Osteocyte (in vitro differentiated cells): ENCODE data around the gene CCDC28B. TPM values are rescaled to one million over a fixed set of nuclear protein-coding genes. Genes with fewer than 3 reads are reported as not detected.
A peak's percentile ranks its signal among the peaks of the same experiment; 100 is the strongest.

Experiments used
- DNase-seq: peaks from one replicate; pipeline ENCODE4 v3.0.0; 2021; ENCODE audit warnings: mixed read lengths; ENCODE audit not compliant: unreplicated experiment; ENCODE audit errors: extremely low spot score
- H3K27ac Mint-ChIP-seq: one replicate; pipeline ENCODE4 v1.8.0; 2021; ENCODE audit warnings: mild to moderate bottlenecking, mixed read lengths; ENCODE audit not compliant: unreplicated experiment
- H3K27me3 Mint-ChIP-seq: one replicate; pipeline ENCODE4 v1.8.0; 2021; ENCODE audit warnings: mixed read lengths; ENCODE audit not compliant: unreplicated experiment
- H3K36me3 Mint-ChIP-seq: one replicate; pipeline ENCODE4 v1.8.0; 2021; ENCODE audit warnings: mixed read lengths; ENCODE audit not compliant: unreplicated experiment
- H3K4me1 Mint-ChIP-seq: one replicate; pipeline ENCODE4 v1.8.0; 2021; ENCODE audit warnings: mixed read lengths; ENCODE audit not compliant: unreplicated experiment
- H3K4me3 Mint-ChIP-seq: one replicate; pipeline ENCODE4 v1.8.0; 2021; ENCODE audit warnings: mild to moderate bottlenecking, moderate library complexity, mixed read lengths; ENCODE audit not compliant: unreplicated experiment
- H3K9me3 Mint-ChIP-seq: one replicate; pipeline ENCODE4 v1.8.0; 2021; ENCODE audit warnings: mixed read lengths; ENCODE audit not compliant: unreplicated experiment
- total RNA-seq: library from RNA; stranded (reverse); gene quantifications from 2 replicates; pipeline ENCODE4 v1.2.1, GENCODE V29; 2021
- TF ChIP-seq, protein P1 (sequence below): fragments of 200-600 bp; sonication (generic); IDR thresholded peaks from 2 replicates; pipeline ENCODE4 v1.5.0; 2021; ENCODE audit warnings: antibody characterized with exemption, mild to moderate bottlenecking, moderate library complexity

CCDC28B gene
- total RNA-seq, 1 donor from 2014 or later: 24.0 TPM

DNA sequence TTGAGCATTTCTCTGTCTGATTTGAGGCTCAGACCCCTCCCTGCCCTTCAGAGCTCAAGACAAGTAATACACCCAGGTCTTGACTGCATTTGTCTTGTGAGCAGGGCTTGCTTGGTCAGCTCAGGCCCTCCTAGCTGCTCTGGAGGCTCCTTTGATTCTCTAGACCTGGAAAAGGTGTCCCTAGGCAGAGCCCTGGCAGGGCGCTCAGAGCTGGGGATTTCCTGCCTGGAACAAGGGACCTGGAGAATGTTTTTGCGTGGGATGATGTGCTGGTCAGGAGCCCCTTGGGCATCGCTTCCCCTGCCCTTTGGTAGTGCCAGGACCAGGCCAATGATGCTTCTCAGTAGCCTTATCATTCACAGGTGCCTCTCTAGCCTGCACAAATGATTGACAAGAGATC lies 4.9 kb upstream of the CCDC28B start:
- H3K27ac Mint-ChIP-seq: no peak overlapping the region
- TF ChIP-seq, protein P1, sequence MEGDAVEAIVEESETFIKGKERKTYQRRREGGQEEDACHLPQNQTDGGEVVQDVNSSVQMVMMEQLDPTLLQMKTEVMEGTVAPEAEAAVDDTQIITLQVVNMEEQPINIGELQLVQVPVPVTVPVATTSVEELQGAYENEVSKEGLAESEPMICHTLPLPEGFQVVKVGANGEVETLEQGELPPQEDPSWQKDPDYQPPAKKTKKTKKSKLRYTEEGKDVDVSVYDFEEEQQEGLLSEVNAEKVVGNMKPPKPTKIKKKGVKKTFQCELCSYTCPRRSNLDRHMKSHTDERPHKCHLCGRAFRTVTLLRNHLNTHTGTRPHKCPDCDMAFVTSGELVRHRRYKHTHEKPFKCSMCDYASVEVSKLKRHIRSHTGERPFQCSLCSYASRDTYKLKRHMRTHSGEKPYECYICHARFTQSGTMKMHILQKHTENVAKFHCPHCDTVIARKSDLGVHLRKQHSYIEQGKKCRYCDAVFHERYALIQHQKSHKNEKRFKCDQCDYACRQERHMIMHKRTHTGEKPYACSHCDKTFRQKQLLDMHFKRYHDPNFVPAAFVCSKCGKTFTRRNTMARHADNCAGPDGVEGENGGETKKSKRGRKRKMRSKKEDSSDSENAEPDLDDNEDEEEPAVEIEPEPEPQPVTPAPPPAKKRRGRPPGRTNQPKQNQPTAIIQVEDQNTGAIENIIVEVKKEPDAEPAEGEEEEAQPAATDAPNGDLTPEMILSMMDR: no peak
- no peaks in the 10 kb centered on the region for H3K27me3 Mint-ChIP-seq
- peaks cover 39% of the 10 kb centered on the region for H3K36me3 Mint-ChIP-seq
- DNase-seq: no peak
- H3K4me3 Mint-ChIP-seq: no peak overlapping the region
- no peaks in the 10 kb centered on the region for H3K9me3 Mint-ChIP-seq
- peaks cover 23% of the 10 kb centered on the region for H3K4me1 Mint-ChIP-seq

DNA sequence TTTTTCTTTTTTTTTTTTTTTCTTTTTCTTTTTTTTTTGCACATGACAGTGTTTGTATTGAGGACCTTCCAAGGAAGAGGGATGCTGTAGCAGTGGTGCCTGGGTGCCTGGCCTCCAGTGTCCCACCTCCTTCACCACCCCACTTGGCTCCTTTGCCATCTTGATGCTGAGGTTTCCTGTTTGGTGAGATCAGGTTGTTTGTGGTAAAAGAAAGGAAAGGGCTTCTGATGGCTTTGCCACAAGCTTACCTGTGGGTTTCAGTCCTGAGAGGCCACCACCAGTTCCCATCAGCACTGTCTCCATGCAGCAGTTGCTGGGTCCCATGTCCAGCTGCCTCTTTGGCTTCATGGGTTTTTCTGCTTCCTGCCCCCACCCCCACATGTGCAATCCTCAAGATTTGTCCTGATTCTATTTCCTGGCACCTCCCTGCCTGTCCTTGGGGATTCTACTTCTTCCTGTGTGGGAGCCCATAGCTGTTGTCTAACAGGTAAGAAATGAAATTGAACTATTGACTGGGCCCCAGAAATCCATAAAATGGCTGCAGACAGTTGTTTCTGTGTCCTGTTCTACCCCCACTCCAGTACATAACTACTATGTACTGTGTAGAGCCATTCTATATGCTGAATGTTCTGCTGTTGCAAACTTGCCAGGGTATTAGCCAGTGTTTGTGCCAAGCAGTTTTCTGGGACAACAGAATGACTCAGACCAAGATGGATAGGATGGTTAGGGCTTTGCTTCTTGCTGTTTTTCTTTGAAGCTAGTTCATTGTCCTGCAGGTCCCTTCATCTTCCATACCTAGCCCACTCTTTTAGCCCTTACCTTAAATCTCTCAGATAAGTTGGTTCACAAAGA lies 4.2 kb upstream of the CCDC28B start:
- H3K36me3 Mint-ChIP-seq: peaks cover 39% of the 10 kb centered on the region
- TF ChIP-seq, protein P1: no peak
- no peak overlapping the region for H3K4me3 Mint-ChIP-seq
- no peak for DNase-seq
- H3K9me3 Mint-ChIP-seq: no peaks in the 10 kb centered on the region
- peaks cover 23% of the 10 kb centered on the region for H3K4me1 Mint-ChIP-seq
- H3K27me3 Mint-ChIP-seq: no peaks in the 10 kb centered on the region
- peak overlapping the region; percentile 27 for H3K27ac Mint-ChIP-seq

DNA sequence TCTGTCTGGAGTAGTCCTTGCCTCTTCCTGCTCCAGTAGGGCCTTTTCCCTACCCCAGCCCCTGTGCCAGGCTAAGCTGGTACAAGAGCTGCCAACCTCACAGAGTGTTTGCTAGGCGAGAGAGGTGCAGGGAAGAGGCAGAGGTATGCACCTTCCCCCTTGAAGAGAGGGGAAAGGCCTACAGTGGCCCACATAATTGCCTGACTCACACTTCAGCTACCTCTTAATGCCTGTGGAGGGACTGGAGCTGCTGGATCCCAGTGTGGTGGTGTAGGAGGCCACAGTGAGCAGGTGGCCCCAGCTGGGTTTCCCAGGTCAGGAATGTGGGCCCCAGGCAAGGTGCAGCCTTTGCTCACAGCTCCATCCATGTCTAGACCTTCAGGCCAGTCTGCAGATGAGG lies 3.3 kb upstream of the CCDC28B start:
- Mint-ChIP-seq H3K9me3 (no peaks in the 10 kb centered on the region), H3K27me3 (no peaks in the 10 kb centered on the region), H3K27ac (peak overlapping the region; percentile 27), H3K4me1 (peaks cover 32% of the 10 kb centered on the region), H3K4me3 (no peak overlapping the region), H3K36me3 (peaks cover 30% of the 10 kb centered on the region)
- no peak for DNase-seq
- TF ChIP-seq, protein P1: no peak

DNA sequence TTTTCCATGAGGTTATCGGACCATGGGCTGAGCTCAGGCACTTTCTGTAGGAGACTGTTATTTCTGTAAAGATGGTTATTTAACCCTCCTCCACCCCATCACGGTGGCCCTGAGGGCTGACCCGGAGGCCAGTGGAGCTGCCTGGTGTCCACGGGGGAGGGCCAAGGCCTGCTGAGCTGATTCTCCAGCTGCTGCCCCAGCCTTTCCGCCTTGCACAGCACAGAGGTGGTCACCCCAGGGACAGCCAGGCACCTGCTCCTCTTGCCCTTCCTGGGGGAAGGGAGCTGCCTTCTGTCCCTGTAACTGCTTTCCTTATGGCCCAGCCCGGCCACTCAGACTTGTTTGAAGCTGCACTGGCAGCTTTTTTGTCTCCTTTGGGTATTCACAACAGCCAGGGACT lies 2.6 kb upstream of the CCDC28B start:
- DNase-seq: no peak
- H3K27me3 Mint-ChIP-seq: no peaks in the 10 kb centered on the region
- no peaks in the 10 kb centered on the region for H3K9me3 Mint-ChIP-seq
- TF ChIP-seq, protein P1: no peak
- H3K36me3 Mint-ChIP-seq: peaks cover 24% of the 10 kb centered on the region
- H3K4me3 Mint-ChIP-seq: no peak overlapping the region
- H3K27ac Mint-ChIP-seq: peak overlapping the region; percentile 96
- peaks cover 33% of the 10 kb centered on the region for H3K4me1 Mint-ChIP-seq

DNA sequence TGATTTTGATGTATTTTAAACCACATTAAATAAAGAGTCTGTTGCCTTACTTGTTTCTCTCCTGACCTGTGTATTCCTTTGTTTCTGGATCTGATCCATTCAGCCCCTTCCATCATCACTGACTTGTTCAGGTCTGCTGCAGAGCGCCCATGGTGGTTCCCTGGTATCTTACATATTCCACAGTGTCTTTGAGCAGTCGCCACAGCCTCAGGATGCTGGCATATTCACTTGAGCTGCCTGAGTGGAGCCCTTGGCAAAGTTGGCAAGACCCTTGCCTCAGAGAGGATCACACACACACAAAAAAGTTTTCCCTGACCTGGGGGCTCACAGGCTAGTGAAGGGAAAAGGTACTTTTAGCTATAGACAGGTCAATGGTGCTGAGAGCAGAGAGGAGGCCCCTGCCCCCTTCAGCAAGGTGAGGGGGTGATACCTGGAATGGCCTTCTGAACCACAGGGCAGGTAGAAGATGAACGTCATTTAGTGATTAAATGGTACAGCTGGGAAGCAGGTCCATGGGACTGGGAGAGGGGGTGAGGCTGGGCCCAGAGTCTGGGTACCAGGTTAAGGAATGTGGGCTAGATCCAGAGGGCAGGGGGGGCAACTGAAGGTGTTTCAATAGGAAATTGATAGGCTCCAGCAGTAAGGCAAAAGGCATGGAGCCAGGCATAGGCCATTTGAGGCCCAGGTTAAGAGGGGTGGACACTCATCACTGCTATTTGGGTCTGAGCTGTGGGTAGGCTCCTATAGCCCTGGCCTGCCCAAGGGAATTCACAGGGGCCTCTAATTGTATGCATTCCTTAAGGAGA lies 2.0 kb upstream of the CCDC28B start:
- TF ChIP-seq, protein P1: no peak
- Mint-ChIP-seq H3K36me3 (peaks cover 18% of the 10 kb centered on the region), H3K27ac (peak overlapping the region; percentile 96), H3K4me1 (peaks cover 33% of the 10 kb centered on the region), H3K27me3 (no peaks in the 10 kb centered on the region), H3K9me3 (no peaks in the 10 kb centered on the region), H3K4me3 (no peak overlapping the region)
- DNase-seq: no peak
